ENCODE measurements around the gene ARFGAP1. TPM values are rescaled to one million over a fixed set of nuclear protein-coding genes. Genes with fewer than 3 reads are reported as not detected.

The ARFGAP1 gene
- total RNA-seq, 1 donor from 2014 or later = 220 TPM

GRCh38 chr20:63331741-63332400, 59.3 kb downstream of the ARFGAP1 start:
- Histone ChIP-seq H2AFZ (ENCODE audit: low read depth, low read length) (no peak overlapping the region), H3K79me2 (ENCODE audit: insufficient read depth, low read length) (no peaks in the 10 kb centered on the region), H3K36me3 (ENCODE audit: insufficient read depth, low read length) (no peaks in the 10 kb centered on the region), H3K4me3 (ENCODE audit: insufficient read depth, low read depth, low read length) (no peak overlapping the region), H3K9me3 (ENCODE audit: insufficient read depth, low read depth, low read length) (peaks cover 6% of the 10 kb centered on the region), H4K20me1 (ENCODE audit: insufficient read depth, low read length) (no peaks in the 10 kb centered on the region), H3K27me3 (ENCODE audit: insufficient read depth, low read length) (peaks cover 4% of the 10 kb centered on the region), H3K4me1 (ENCODE audit: insufficient read depth, low read length) (no peaks in the 10 kb centered on the region), H3K4me2 (ENCODE audit: low read length) (no peak overlapping the region), H3K27ac (ENCODE audit: low read depth, low read length) (no peak overlapping the region), H3K9ac (ENCODE audit: low read length) (no peak overlapping the region)
- Mint-ChIP-seq H3K9me3 (ENCODE audit: unreplicated experiment) (peaks cover 11% of the 10 kb centered on the region), H3K27me3 (ENCODE audit: low read depth, unreplicated experiment) (peaks cover 13% of the 10 kb centered on the region), H3K36me3 (ENCODE audit: low read depth, unreplicated experiment) (peaks cover 15% of the 10 kb centered on the region), H3K4me1 (ENCODE audit: low read depth, unreplicated experiment) (peaks cover 6% of the 10 kb centered on the region), H3K4me3 (ENCODE audit: unreplicated experiment) (no peak overlapping the region), H3K27ac (ENCODE audit: unreplicated experiment) (no peak overlapping the region)
- TF ChIP-seq CTCF (IDR thresholded peaks at IDR 0.05; ENCODE audit: insufficient read depth, low read depth, low read length) (no peak), EZH2 (IDR thresholded peaks at IDR 0.05; ENCODE audit: insufficient read depth, low read length) (no peak)
- DNase-seq (ENCODE audit: low read depth) (no peak), FAIRE-seq (no peak)

- no peak for TF ChIP-seq CTCF (IDR thresholded peaks at IDR 0.05; ENCODE audit: insufficient read depth, low read depth, low read length)
- no peak for TF ChIP-seq EZH2 (IDR thresholded peaks at IDR 0.05; ENCODE audit: insufficient read depth, low read length)
Measured at GRCh38 chr20:63332488-63333240, 60.1 kb downstream of the ARFGAP1 start.

More at GRCh38 chr20:63332488-63333240, 60.1 kb downstream of the ARFGAP1 start:
- Mint-ChIP-seq H3K4me3 (ENCODE audit: unreplicated experiment) (no peak overlapping the region), H3K27me3 (ENCODE audit: low read depth, unreplicated experiment) (peaks cover 16% of the 10 kb centered on the region), H3K27ac (ENCODE audit: unreplicated experiment) (no peak overlapping the region), H3K4me1 (ENCODE audit: low read depth, unreplicated experiment) (peaks cover 13% of the 10 kb centered on the region), H3K36me3 (ENCODE audit: low read depth, unreplicated experiment) (peaks cover 11% of the 10 kb centered on the region), H3K9me3 (ENCODE audit: unreplicated experiment) (peaks cover 11% of the 10 kb centered on the region)
- peaks cover 6% of the 10 kb centered on the region for H3K9me3 ChIP-seq (ENCODE audit: insufficient read depth, low read depth, low read length)
- peaks cover 4% of the 10 kb centered on the region for H3K27me3 ChIP-seq (ENCODE audit: insufficient read depth, low read length)
- DNase-seq (ENCODE audit: low read depth) = no peak
- H3K79me2 ChIP-seq (ENCODE audit: insufficient read depth, low read length) = no peaks in the 10 kb centered on the region
- no peaks in the 10 kb centered on the region for H3K36me3 ChIP-seq (ENCODE audit: insufficient read depth, low read length)
- FAIRE-seq = no peak
- no peaks in the 10 kb centered on the region for H4K20me1 ChIP-seq (ENCODE audit: insufficient read depth, low read length)
- peaks cover 4% of the 10 kb centered on the region for H3K4me1 ChIP-seq (ENCODE audit: insufficient read depth, low read length)
- H3K4me3 ChIP-seq (ENCODE audit: insufficient read depth, low read depth, low read length) = no peak overlapping the region
- no peak overlapping the region for H2AFZ ChIP-seq (ENCODE audit: low read depth, low read length)
- no peak overlapping the region for H3K27ac ChIP-seq (ENCODE audit: low read depth, low read length)
- H3K4me2 ChIP-seq (ENCODE audit: low read length) = no peak overlapping the region
- H3K9ac ChIP-seq (ENCODE audit: low read length) = no peak overlapping the region
